ENCODE measurements around the gene PLEKHA5. TPM values are rescaled to one million over a fixed set of nuclear protein-coding genes. Genes with fewer than 3 reads are reported as not detected.
A peak's percentile ranks its signal among the peaks of the same experiment; 100 is the strongest.

Gene PLEKHA5
- polyA plus RNA-seq, 1 donor (not counting 4 experiments of a cell fraction or from before 2014, with no cell fraction given) = 21.7 TPM

- Histone ChIP-seq H3K36me3 (ENCODE audit: control insufficient read depth in 2 of 2, extremely low read depth in 1 of 2, insufficient read depth in 2 of 2, low read length in 2 of 2) (no peaks in the 10 kb centered on the region), H2AFZ (ENCODE audit: control insufficient read depth, low read length) (no peak overlapping the region), H3K27ac (ENCODE audit: control insufficient read depth, insufficient read depth, low read length) (no peak overlapping the region), H3K9ac (ENCODE audit: control insufficient read depth, extremely low read depth, insufficient read depth, low read length) (no peak overlapping the region), H3K9me3 (ENCODE audit: control insufficient read depth, low read depth, low read length) (no peaks in the 10 kb centered on the region), H3K4me2 (ENCODE audit: control insufficient read depth, extremely low read depth, insufficient read depth, low read depth, low read length) (no peak overlapping the region), H3K4me3 (ENCODE audit: control insufficient read depth in 2 of 3, extremely low read depth in 1 of 3, insufficient read depth in 2 of 3, low read depth in 1 of 3, low read length in 3 of 3) (no peak overlapping the region), H4K20me1 (ENCODE audit: control insufficient read depth, extremely low read depth, insufficient read depth, low read length) (no peaks in the 10 kb centered on the region), H3K4me1 (ENCODE audit: control insufficient read depth, extremely low read depth, insufficient read depth, low read length) (peaks cover 12% of the 10 kb centered on the region), H3K27me3 (ENCODE audit: control insufficient read depth, extremely low read depth, insufficient read depth, low read length) (no peaks in the 10 kb centered on the region), H3K9me1 (ENCODE audit: control insufficient read depth, extremely low read depth, insufficient read depth, low read length) (no peaks in the 10 kb centered on the region), H3K79me2 (ENCODE audit: control insufficient read depth, insufficient read depth, low read length) (no peaks in the 10 kb centered on the region)
- FAIRE-seq (no peak), DNase-seq (ENCODE audit: low read depth, low spot score) (no peak)
- dilution Hi-C loops (cut with MboI; ENCODE audit: extremely low pct_ligation_motif_present, low sequenced_read_pairs) = no loop called here
- no peak for TF ChIP-seq EZH2 (IDR thresholded peaks at IDR 0.05; ENCODE audit: low read length)
- TF ChIP-seq CTCF (optimal IDR thresholded peaks at IDR 0.05 in 1 of 3, IDR thresholded peaks at IDR 0.05 in 1 of 3, conservative IDR thresholded peaks at IDR 0.05 in 1 of 3; ENCODE audit: extremely low read depth in 1 of 3, insufficient read depth in 2 of 3, low read length in 3 of 3) = no peak
These were observed 34.2 kb upstream of the PLEKHA5 start for GRCh38 chr12:19095331-19095730.

GRCh38 chr12:19095756-19096480 is 33.6 kb upstream of the PLEKHA5 start:
- H2AFZ ChIP-seq (ENCODE audit: control insufficient read depth, low read length) = no peak overlapping the region
- peak overlapping the region in 1 of 3 experiments; percentile 12 for H3K4me3 ChIP-seq (ENCODE audit: control insufficient read depth in 2 of 3, extremely low read depth in 1 of 3, insufficient read depth in 2 of 3, low read depth in 1 of 3, low read length in 3 of 3)
- no peaks in the 10 kb centered on the region for H3K9me1 ChIP-seq (ENCODE audit: control insufficient read depth, extremely low read depth, insufficient read depth, low read length)
- FAIRE-seq = no peak
- H3K9ac ChIP-seq (ENCODE audit: control insufficient read depth, extremely low read depth, insufficient read depth, low read length) = no peak overlapping the region
- dilution Hi-C loops (cut with MboI; ENCODE audit: extremely low pct_ligation_motif_present, low sequenced_read_pairs) = no loop called here
- H3K4me2 ChIP-seq (ENCODE audit: control insufficient read depth, extremely low read depth, insufficient read depth, low read depth, low read length) = peak overlapping the region; percentile 58
- no peaks in the 10 kb centered on the region for H3K36me3 ChIP-seq (ENCODE audit: control insufficient read depth in 2 of 2, extremely low read depth in 1 of 2, insufficient read depth in 2 of 2, low read length in 2 of 2)
- H3K4me1 ChIP-seq (ENCODE audit: control insufficient read depth, extremely low read depth, insufficient read depth, low read length) = peaks cover 12% of the 10 kb centered on the region
- TF ChIP-seq CTCF (optimal IDR thresholded peaks at IDR 0.05 in 1 of 3, IDR thresholded peaks at IDR 0.05 in 1 of 3, conservative IDR thresholded peaks at IDR 0.05 in 1 of 3; ENCODE audit: extremely low read depth in 1 of 3, insufficient read depth in 2 of 3, low read length in 3 of 3) (no peak), EZH2 (IDR thresholded peaks at IDR 0.05; ENCODE audit: low read length) (no peak)
- no peaks in the 10 kb centered on the region for H3K27me3 ChIP-seq (ENCODE audit: control insufficient read depth, extremely low read depth, insufficient read depth, low read length)
- DNase-seq (ENCODE audit: low read depth, low spot score) = no peak
- H3K79me2 ChIP-seq (ENCODE audit: control insufficient read depth, insufficient read depth, low read length) = no peaks in the 10 kb centered on the region
- H3K9me3 ChIP-seq (ENCODE audit: control insufficient read depth, low read depth, low read length) = no peaks in the 10 kb centered on the region
- peak overlapping the region; percentile 84 for H3K27ac ChIP-seq (ENCODE audit: control insufficient read depth, insufficient read depth, low read length)
- no peaks in the 10 kb centered on the region for H4K20me1 ChIP-seq (ENCODE audit: control insufficient read depth, extremely low read depth, insufficient read depth, low read length)

Data from keratinocyte (primary cell).